Panc1 (cell line): ENCODE measurements around the gene PHACTR4. TPM values are rescaled to one million over a fixed set of nuclear protein-coding genes. Genes with fewer than 3 reads are reported as not detected.

Experiments
- ATAC-seq: fragments of 200-7000 bp; cut with Tn5 transposase; 2 replicates; pipeline ENCODE4 v1.9.1; 2020; ENCODE audit warnings: mild to moderate bottlenecking, moderate library complexity
- BruUV-seq: library from RNA; stranded (reverse); fragments of 400-500 nt; replicated peaks from 2 replicates; lab custom pipeline; 2021; lab: Mats Ljungman, UMichigan
- CTCF ChIA-PET: fragments of 300-600 bp; sonication (Branson Sonifier 250); formaldehyde crosslinking; loops from one replicate; lab custom pipeline; 2022; ENCODE audit warnings: antibody characterized with exemption; lab: Charles Lee
- POLR2A ChIA-PET: fragments of 300-600 bp; sonication (Branson Sonifier 250); formaldehyde crosslinking; loops from one replicate; lab custom pipeline; 2022; ENCODE audit warnings: antibody characterized with exemption; lab: Charles Lee
- DNase-seq: peaks from one replicate; pipeline ENCODE4 v3.0.0-alpha.2; 2010; ENCODE audit warnings: low read depth, low spot score
- H3K27ac ChIP-seq: 2 replicates; pipeline ENCODE4 v1.5.1; 2011; ENCODE audit warnings: mild to moderate bottlenecking, low read length, inconsistent platforms
- H3K27me3 ChIP-seq: fragments of 200-500 bp; sonication (Bioruptor generic); 2 replicates; pipeline ENCODE4 v1.6.0; 2014; ENCODE audit warnings: low read length, inconsistent platforms; ENCODE audit not compliant: control insufficient read depth, insufficient read depth
- H3K36me3 ChIP-seq: fragments of 200-500 bp; sonication (Bioruptor generic); 2 replicates; pipeline ENCODE4 v1.5.1; 2014; ENCODE audit warnings: inconsistent platforms, mild to moderate bottlenecking, low read length, moderate library complexity; ENCODE audit not compliant: control insufficient read depth, insufficient read depth
- H3K4me1 ChIP-seq: 2 replicates; pipeline ENCODE4 v1.5.1; 2011; ENCODE audit warnings: inconsistent platforms, mild to moderate bottlenecking, low read length, moderate library complexity; ENCODE audit not compliant: control insufficient read depth, insufficient read depth
- H3K4me3 ChIP-seq, 2 experiments: 2 replicates each; pipeline ENCODE4 v1.5.1; 2011 to 2012; ENCODE audit warnings: low read depth in 2 of 2, low read length in 2 of 2, mild to moderate bottlenecking in 2 of 2, inconsistent platforms in 1 of 2, moderate library complexity in 1 of 2
- H3K9me3 ChIP-seq: fragments of 200-500 bp; sonication (Bioruptor generic); 2 replicates; pipeline ENCODE4 v1.5.1; 2014; ENCODE audit warnings: low read depth, mild to moderate bottlenecking, inconsistent platforms, low read length, moderate library complexity; ENCODE audit not compliant: control insufficient read depth, insufficient read depth
- POLR2AphosphoS5 ChIP-seq: IDR thresholded peaks from 2 replicates; pipeline ENCODE4 v1.6.1; 2012; ENCODE audit warnings: mild to moderate bottlenecking, low read depth, low read length, moderate library complexity
- SIN3A ChIP-seq: IDR thresholded peaks from 2 replicates; pipeline ENCODE4 v1.6.1; 2012; ENCODE audit warnings: low read depth, mild to moderate bottlenecking, low read length, moderate library complexity, borderline replicate concordance; ENCODE audit not compliant: insufficient read depth
- TCF7L2 ChIP-seq: IDR thresholded peaks from 2 replicates; pipeline ENCODE4 v1.6.1; 2011; ENCODE audit warnings: mild to moderate bottlenecking, low read depth, low read length, inconsistent platforms
- in situ Hi-C: cut with HindIII; loops from 2 replicates; pipeline ENCODE4 v1.10.0; 2016; ENCODE audit warnings: low sequenced_read_pairs, low pct_unique_long_range_greater_than_20kb
- intact Hi-C: fragments of 100-400 bp; cut with micrococcal nuclease; formaldehyde crosslinking; loops from one replicate; pipeline ENCODE4 v1.10.0; 2022; ENCODE audit not compliant: unreplicated experiment
- total RNA-seq: library from RNA; stranded (reverse); gene quantifications from one replicate; pipeline ENCODE4 v1.2.1, GENCODE V29; 2021; ENCODE audit not compliant: unreplicated experiment
- TF ChIP-seq, protein P1 (sequence below): fragments of 450-650 bp; IDR thresholded peaks from 2 replicates; pipeline ENCODE4 v1.5.1; 2017; ENCODE audit warnings: mild to moderate bottlenecking
- TF ChIP-seq, protein P2 (sequence below), 2 experiments: IDR thresholded peaks; 2 replicates each; pipeline ENCODE4 v1.6.1; 2011 to 2012; ENCODE audit warnings: low read depth in 2 of 2, control low read depth in 1 of 2, low read length in 1 of 2, mild to moderate bottlenecking in 1 of 2, moderate library complexity in 1 of 2; ENCODE audit not compliant: insufficient read depth in 1 of 2

Gene PHACTR4
- total RNA-seq, 1 experiment from 2014 or later = 63.4 TPM

DNA sequence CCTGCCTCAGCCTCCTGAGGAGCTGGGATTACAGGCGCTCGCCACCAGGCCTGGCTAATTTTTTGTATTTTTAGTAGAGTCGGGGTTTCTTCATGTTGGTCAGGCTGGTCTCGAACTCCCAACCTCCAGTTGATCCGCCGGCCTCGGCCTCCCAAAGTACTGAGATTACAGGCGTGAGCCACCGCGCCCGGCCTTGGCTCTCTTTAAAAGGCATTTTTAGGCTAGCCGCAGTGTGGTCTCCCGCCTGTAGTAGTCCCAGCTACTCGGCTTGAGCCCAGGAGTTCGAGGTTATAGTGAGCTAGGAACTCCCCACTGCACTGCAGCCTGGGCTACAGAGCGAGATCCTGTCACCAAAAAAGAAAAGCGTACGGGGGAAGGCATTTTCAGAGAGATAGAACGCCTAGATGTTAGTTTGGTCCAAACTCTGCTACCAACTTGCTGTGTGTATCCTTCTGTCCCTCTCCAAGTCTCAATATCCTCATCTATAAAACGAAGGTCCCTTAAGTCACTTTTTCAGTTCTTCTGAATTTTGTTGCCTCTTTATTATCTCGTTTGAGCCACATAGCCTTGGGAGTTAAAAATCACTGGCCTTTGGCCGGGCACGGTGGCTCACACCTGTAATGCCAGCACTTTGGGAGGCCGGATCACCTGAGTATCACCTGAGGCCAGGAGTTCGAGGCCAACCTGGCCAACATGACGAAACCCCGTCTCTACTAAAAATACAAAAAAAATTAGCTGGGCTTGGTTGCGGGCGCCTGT, 40.0 kb upstream of the PHACTR4 start:
- CTCF ChIA-PET = interaction anchor here (0.6 to 1.0 kb wide), 3 partner anchors 8 to 81 kb away, joined by 3 to 6 read pairs (median 3); no protein-coding TSS in a partner anchor
- H3K27me3 ChIP-seq = no peaks in the 10 kb centered on the region
- POLR2A ChIA-PET = interaction anchor here (0.7 to 1.2 kb wide), 5 partner anchors 12 to 844 kb away, joined by 3 to 15 read pairs (median 3); no protein-coding TSS in a partner anchor
- ATAC-seq (peak; percentile 50), DNase-seq (no peak)
- H3K27ac ChIP-seq = peak overlapping the region; percentile 92
- no peaks in the 10 kb centered on the region for H3K36me3 ChIP-seq
- H3K4me1 ChIP-seq = no peaks in the 10 kb centered on the region
- in situ Hi-C loops (no loop called here), intact Hi-C loops (loop anchor here (10.0 kb wide), 1 partner anchor 65 kb away; no protein-coding TSS in a partner anchor)
- BruUV-seq = TSS peak; percentile 88
- H3K4me3 ChIP-seq = peak overlapping the region; percentile 57 to 95
- no peaks in the 10 kb centered on the region for H3K9me3 ChIP-seq
- TF ChIP-seq, protein P1, sequence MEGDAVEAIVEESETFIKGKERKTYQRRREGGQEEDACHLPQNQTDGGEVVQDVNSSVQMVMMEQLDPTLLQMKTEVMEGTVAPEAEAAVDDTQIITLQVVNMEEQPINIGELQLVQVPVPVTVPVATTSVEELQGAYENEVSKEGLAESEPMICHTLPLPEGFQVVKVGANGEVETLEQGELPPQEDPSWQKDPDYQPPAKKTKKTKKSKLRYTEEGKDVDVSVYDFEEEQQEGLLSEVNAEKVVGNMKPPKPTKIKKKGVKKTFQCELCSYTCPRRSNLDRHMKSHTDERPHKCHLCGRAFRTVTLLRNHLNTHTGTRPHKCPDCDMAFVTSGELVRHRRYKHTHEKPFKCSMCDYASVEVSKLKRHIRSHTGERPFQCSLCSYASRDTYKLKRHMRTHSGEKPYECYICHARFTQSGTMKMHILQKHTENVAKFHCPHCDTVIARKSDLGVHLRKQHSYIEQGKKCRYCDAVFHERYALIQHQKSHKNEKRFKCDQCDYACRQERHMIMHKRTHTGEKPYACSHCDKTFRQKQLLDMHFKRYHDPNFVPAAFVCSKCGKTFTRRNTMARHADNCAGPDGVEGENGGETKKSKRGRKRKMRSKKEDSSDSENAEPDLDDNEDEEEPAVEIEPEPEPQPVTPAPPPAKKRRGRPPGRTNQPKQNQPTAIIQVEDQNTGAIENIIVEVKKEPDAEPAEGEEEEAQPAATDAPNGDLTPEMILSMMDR = no peak
- TF ChIP-seq SIN3A (no peak), POLR2AphosphoS5 (no peak), TCF7L2 (no peak)
- TF ChIP-seq, protein P2, sequence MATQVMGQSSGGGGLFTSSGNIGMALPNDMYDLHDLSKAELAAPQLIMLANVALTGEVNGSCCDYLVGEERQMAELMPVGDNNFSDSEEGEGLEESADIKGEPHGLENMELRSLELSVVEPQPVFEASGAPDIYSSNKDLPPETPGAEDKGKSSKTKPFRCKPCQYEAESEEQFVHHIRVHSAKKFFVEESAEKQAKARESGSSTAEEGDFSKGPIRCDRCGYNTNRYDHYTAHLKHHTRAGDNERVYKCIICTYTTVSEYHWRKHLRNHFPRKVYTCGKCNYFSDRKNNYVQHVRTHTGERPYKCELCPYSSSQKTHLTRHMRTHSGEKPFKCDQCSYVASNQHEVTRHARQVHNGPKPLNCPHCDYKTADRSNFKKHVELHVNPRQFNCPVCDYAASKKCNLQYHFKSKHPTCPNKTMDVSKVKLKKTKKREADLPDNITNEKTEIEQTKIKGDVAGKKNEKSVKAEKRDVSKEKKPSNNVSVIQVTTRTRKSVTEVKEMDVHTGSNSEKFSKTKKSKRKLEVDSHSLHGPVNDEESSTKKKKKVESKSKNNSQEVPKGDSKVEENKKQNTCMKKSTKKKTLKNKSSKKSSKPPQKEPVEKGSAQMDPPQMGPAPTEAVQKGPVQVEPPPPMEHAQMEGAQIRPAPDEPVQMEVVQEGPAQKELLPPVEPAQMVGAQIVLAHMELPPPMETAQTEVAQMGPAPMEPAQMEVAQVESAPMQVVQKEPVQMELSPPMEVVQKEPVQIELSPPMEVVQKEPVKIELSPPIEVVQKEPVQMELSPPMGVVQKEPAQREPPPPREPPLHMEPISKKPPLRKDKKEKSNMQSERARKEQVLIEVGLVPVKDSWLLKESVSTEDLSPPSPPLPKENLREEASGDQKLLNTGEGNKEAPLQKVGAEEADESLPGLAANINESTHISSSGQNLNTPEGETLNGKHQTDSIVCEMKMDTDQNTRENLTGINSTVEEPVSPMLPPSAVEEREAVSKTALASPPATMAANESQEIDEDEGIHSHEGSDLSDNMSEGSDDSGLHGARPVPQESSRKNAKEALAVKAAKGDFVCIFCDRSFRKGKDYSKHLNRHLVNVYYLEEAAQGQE (IDR thresholded peaks at IDR 0.05; ENCODE audit: insufficient read depth in 1 of 2, low read depth in 2 of 2, low read length in 1 of 2) = no peak

DNA sequence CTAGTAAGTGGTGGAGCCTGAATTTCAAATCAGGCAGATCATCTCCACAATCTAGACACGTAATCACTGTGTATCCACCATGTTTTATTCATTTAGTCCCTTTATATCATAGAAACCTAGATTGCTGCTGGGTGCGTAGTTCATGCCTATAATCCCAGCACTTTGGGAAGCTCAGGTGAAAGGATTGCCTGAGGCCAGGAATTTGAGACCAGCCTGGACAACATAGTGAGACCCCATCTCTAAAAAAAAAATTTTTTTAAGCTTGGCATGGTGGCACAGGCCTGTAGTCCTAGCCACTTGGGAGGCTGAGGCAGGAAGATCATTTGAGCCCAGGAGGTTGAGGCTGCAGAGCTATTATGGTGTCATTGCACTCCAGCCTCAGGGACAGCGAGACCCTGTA, 30.6 kb upstream of the PHACTR4 start:
- no peak for DNase-seq
- no peak for ATAC-seq
- ChIA-PET CTCF (no interaction called here), POLR2A (interaction anchor here (1.0 kb wide), 1 partner anchor 26 kb away, joined by 5 read pairs; no protein-coding TSS in a partner anchor)
- no peaks in the 10 kb centered on the region for H3K36me3 ChIP-seq
- H3K27ac ChIP-seq = no peak overlapping the region
- H3K27me3 ChIP-seq = no peaks in the 10 kb centered on the region
- H3K9me3 ChIP-seq = no peaks in the 10 kb centered on the region
- BruUV-seq = no TSS peak
- H3K4me1 ChIP-seq = no peaks in the 10 kb centered on the region
- intact Hi-C loops = no loop called here
- in situ Hi-C loops = no loop called here
- TF ChIP-seq, protein P2 (IDR thresholded peaks at IDR 0.05; ENCODE audit: insufficient read depth in 1 of 2, low read depth in 2 of 2, low read length in 1 of 2) = no peak
- TF ChIP-seq, protein P1 = no peak
- TF ChIP-seq TCF7L2 (no peak), POLR2AphosphoS5 (no peak), SIN3A (no peak)
- H3K4me3 ChIP-seq = no peak overlapping the region
